ENCODE measurements around the gene CNTNAP5.

CNTNAP5 gene

DNA sequence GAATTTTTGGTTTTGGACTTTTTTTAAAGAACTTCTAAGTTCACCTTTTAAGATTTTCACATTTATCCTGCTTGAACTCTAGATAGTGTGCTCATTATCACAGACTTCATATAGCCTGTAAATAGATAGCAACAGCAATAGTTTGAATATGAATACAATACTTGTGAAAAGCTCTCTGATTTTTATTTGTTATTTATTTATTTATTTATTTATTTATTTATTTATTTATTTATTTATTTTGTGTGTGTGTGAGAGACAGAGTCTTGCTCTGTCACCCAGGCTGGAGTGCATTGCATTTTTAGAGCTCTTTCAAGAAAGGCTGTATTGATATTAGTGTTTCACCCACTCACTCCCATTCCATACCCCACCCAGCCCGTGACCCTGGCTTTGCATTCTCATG, 153.6 kb downstream of the CNTNAP5 start:
- in situ Hi-C loops (cut with HindIII; ENCODE audit: low pct_ligation_motif_present, low sequenced_read_pairs) = no loop called here

GRCh38 chr2:124180635-124181034, 155.5 kb downstream of the CNTNAP5 start:
- H3K4me3 ChIP-seq (ENCODE audit: low read depth, low read length) = no peak overlapping the region
- in situ Hi-C loops (cut with HindIII; ENCODE audit: low pct_ligation_motif_present, low sequenced_read_pairs) = no loop called here
- no peaks in the 10 kb centered on the region for H3K36me3 ChIP-seq (replicated peaks)
- no peak for TF ChIP-seq CTCF (IDR thresholded peaks at IDR 0.05; ENCODE audit: low read depth, low read length, missing control alignments)
- no peaks in the 10 kb centered on the region for H3K27me3 ChIP-seq (replicated peaks)
- H3K27ac ChIP-seq = no peak overlapping the region
- no peak for DNase-seq

More for the DNA sequence above, 153.6 kb downstream of the CNTNAP5 start:
- no peaks in the 10 kb centered on the region for H3K27me3 ChIP-seq (replicated peaks)
- no peaks in the 10 kb centered on the region for H3K36me3 ChIP-seq (replicated peaks)
- H3K27ac ChIP-seq = no peak overlapping the region
- no peak for TF ChIP-seq CTCF (IDR thresholded peaks at IDR 0.05; ENCODE audit: low read depth, low read length, missing control alignments)
- no peak for DNase-seq
- H3K4me3 ChIP-seq (ENCODE audit: low read depth, low read length) = no peak overlapping the region

DNA sequence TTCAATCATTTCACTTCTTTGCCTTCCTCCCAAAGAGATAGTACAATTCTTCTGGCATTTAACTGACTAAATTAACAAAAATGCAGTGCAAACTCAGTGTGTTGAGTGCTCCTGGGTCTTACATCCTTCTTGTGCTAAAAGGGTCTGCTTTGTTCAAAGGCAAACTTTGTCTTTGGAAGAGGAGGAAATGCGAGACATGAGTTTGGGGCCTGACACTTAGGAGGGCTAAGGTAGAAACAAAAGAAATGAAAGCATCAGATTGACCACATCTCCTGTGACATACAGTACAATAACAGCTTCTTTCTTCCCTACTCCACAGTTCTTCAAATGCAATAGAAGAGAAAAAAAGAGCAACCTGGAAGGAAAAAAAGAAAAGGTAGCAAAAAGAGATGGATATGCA, 161.7 kb downstream of the CNTNAP5 start:
- DNase-seq = no peak
- TF ChIP-seq CTCF (IDR thresholded peaks at IDR 0.05; ENCODE audit: low read depth, low read length, missing control alignments) = no peak
- H3K27ac ChIP-seq = no peak overlapping the region
- H3K27me3 ChIP-seq (replicated peaks) = no peaks in the 10 kb centered on the region
- H3K4me3 ChIP-seq (ENCODE audit: low read depth, low read length) = no peak overlapping the region
- no peaks in the 10 kb centered on the region for H3K36me3 ChIP-seq (replicated peaks)
- in situ Hi-C loops (cut with HindIII; ENCODE audit: low pct_ligation_motif_present, low sequenced_read_pairs) = no loop called here

DNA sequence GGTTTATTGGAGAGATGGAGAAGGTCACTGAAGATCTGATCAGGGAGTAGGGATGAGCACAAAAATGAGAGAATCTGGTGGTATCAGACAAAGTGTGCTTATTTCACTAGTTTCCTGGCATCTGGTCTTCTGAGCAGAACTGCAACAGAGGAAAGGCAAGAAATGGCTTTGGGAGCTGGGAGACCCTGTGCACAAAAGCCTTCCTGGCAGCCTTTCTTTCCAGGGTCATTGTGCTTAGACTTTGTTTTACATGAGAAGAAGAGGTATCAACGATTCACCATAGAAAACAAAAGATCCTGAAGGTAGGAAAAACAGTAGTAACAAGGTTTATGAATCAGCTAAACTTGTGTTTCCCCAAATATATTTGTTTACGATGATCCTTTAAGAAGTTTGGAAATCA, 162.9 kb downstream of the CNTNAP5 start:
- no peak for DNase-seq
- no peak for TF ChIP-seq CTCF (IDR thresholded peaks at IDR 0.05; ENCODE audit: low read depth, low read length, missing control alignments)
- Histone ChIP-seq H3K36me3 (replicated peaks) (no peaks in the 10 kb centered on the region), H3K4me3 (ENCODE audit: low read depth, low read length) (no peak overlapping the region), H3K27me3 (replicated peaks) (no peaks in the 10 kb centered on the region), H3K27ac (no peak overlapping the region)
- in situ Hi-C loops (cut with HindIII; ENCODE audit: low pct_ligation_motif_present, low sequenced_read_pairs) = no loop called here

GRCh38 chr2:124193706-124194105, 168.6 kb downstream of the CNTNAP5 start:
- Histone ChIP-seq H3K4me3 (ENCODE audit: low read depth, low read length) (no peak overlapping the region), H3K27ac (no peak overlapping the region), H3K36me3 (replicated peaks) (no peaks in the 10 kb centered on the region), H3K27me3 (replicated peaks) (no peaks in the 10 kb centered on the region)
- no peak for DNase-seq
- TF ChIP-seq CTCF (IDR thresholded peaks at IDR 0.05; ENCODE audit: low read depth, low read length, missing control alignments) = no peak
- in situ Hi-C loops (cut with HindIII; ENCODE audit: low pct_ligation_motif_present, low sequenced_read_pairs) = no loop called here

- no peak for TF ChIP-seq CTCF (IDR thresholded peaks at IDR 0.05; ENCODE audit: low read depth, low read length, missing control alignments)
- no peak overlapping the region for H3K4me3 ChIP-seq (ENCODE audit: low read depth, low read length)
- H3K36me3 ChIP-seq (replicated peaks) = no peaks in the 10 kb centered on the region
- no peak for DNase-seq
- in situ Hi-C loops (cut with HindIII; ENCODE audit: low pct_ligation_motif_present, low sequenced_read_pairs) = no loop called here
- no peak overlapping the region for H3K27ac ChIP-seq
- H3K27me3 ChIP-seq (replicated peaks) = no peaks in the 10 kb centered on the region
Observed at GRCh38 chr2:124201713-124202112, 176.6 kb downstream of the CNTNAP5 start.

All from brain microvascular endothelial cell (primary cell).